ENCODE results near the gene CACNA1C. TPM values are rescaled to one million over a fixed set of nuclear protein-coding genes. Genes with fewer than 3 reads are reported as not detected.

Gene CACNA1C
- total RNA-seq, 1 donor from 2014 or later = 1.3 TPM

DNA sequence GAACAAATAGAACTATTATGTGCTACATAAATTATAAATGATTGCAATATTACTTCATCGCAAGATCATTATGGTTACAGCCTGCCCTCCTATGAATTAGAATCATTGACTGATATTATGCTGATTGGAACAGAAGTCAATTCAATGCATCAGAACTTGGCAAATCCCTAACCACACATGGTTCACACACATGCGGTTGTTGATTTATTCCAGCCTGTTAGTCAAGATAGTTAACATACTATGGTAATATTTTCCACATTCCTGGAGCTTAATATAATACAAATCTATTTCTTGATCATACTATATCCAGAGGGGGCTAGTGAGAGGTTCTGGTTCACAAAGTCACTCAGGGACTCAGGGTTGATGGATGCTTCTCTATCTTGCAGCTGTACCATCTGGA, 9.7 kb upstream of the CACNA1C start:
- H3K36me3 ChIP-seq (ENCODE audit: control insufficient read depth, insufficient read depth, low read length) = no peaks in the 10 kb centered on the region
- DNase-seq (ENCODE audit: low read depth) = no peak
- TF ChIP-seq, protein P1, sequence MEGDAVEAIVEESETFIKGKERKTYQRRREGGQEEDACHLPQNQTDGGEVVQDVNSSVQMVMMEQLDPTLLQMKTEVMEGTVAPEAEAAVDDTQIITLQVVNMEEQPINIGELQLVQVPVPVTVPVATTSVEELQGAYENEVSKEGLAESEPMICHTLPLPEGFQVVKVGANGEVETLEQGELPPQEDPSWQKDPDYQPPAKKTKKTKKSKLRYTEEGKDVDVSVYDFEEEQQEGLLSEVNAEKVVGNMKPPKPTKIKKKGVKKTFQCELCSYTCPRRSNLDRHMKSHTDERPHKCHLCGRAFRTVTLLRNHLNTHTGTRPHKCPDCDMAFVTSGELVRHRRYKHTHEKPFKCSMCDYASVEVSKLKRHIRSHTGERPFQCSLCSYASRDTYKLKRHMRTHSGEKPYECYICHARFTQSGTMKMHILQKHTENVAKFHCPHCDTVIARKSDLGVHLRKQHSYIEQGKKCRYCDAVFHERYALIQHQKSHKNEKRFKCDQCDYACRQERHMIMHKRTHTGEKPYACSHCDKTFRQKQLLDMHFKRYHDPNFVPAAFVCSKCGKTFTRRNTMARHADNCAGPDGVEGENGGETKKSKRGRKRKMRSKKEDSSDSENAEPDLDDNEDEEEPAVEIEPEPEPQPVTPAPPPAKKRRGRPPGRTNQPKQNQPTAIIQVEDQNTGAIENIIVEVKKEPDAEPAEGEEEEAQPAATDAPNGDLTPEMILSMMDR (IDR thresholded peaks at IDR 0.05; ENCODE audit: insufficient read depth, low read length, poor library complexity, severe bottlenecking) = no peak
- peaks cover 8% of the 10 kb centered on the region for H3K27me3 ChIP-seq (ENCODE audit: control insufficient read depth, insufficient read depth, low read length)
- H3K4me3 ChIP-seq (ENCODE audit: low read depth, low read length) = no peak overlapping the region

DNA sequence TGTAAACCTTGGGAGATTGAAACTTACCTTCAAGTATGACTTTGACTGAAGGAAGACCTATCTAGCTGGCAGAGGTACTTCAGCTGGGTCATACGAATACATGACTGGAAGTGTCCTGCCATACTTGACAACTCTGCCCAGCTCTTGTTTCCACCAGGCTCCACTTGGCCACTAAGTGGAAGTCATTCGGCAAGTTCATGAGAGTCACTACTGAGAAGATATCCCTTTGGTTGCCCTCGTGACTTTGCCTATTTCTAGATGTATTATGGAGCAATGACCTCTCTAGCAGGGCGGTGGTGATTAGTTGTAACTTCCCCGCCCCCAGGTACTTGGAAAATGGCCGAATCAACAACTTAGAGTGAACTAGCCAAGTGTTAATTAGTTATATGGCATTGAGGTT, 8.6 kb upstream of the CACNA1C start:
- no peak for DNase-seq (ENCODE audit: low read depth)
- Histone ChIP-seq H3K4me3 (ENCODE audit: low read depth, low read length) (no peak overlapping the region), H3K27me3 (ENCODE audit: control insufficient read depth, insufficient read depth, low read length) (peaks cover 8% of the 10 kb centered on the region), H3K36me3 (ENCODE audit: control insufficient read depth, insufficient read depth, low read length) (no peaks in the 10 kb centered on the region)
- TF ChIP-seq, protein P1 (IDR thresholded peaks at IDR 0.05; ENCODE audit: insufficient read depth, low read length, poor library complexity, severe bottlenecking) = no peak

DNA sequence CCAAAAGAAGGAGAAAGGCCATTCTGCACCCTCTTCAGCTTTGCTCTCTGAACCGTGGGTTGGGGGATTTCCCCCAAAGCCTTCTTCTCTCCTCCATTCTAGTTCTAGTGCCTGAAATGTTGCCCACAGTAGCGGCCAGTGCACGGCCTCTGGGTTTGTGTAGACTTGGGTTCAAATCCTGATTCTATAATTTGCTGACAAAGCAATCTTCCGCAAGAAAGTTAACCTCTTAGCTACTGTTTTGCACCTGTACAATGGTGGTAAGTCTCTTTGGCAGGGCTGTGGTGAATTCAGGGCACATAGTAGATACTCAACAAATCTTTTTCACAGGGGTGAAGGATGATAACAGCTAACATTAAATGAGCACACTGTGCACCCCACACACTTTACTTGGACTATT, 5.8 kb upstream of the CACNA1C start:
- TF ChIP-seq, protein P1 (IDR thresholded peaks at IDR 0.05; ENCODE audit: insufficient read depth, low read length, poor library complexity, severe bottlenecking) = no peak
- H3K4me3 ChIP-seq (ENCODE audit: low read depth, low read length) = no peak overlapping the region
- no peaks in the 10 kb centered on the region for H3K36me3 ChIP-seq (ENCODE audit: control insufficient read depth, insufficient read depth, low read length)
- DNase-seq (ENCODE audit: low read depth) = no peak
- H3K27me3 ChIP-seq (ENCODE audit: control insufficient read depth, insufficient read depth, low read length) = peaks cover 18% of the 10 kb centered on the region

DNA sequence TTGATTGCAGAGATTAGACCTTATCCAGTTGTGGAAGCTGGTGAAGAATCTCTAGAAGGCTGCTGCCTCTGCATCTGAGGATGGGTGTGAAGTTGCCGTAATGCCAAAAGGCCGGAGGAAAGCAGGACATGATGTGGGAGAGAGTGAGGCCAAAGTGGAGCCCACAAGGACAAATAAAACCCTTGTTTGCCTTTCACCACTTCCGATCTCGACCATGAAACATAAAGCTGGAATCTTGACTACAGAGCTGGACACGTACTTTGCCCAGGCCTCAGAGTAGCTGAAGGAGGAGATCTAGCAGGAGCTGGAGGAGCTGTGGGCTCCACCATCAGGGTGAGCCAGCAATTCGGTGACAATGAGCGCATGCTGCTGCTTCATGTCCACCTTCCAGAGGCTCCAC, 5.0 kb upstream of the CACNA1C start:
- DNase-seq (ENCODE audit: low read depth) = no peak
- no peak overlapping the region for H3K4me3 ChIP-seq (ENCODE audit: low read depth, low read length)
- peaks cover 21% of the 10 kb centered on the region for H3K27me3 ChIP-seq (ENCODE audit: control insufficient read depth, insufficient read depth, low read length)
- TF ChIP-seq, protein P1 (IDR thresholded peaks at IDR 0.05; ENCODE audit: insufficient read depth, low read length, poor library complexity, severe bottlenecking) = no peak
- H3K36me3 ChIP-seq (ENCODE audit: control insufficient read depth, insufficient read depth, low read length) = no peaks in the 10 kb centered on the region

DNA sequence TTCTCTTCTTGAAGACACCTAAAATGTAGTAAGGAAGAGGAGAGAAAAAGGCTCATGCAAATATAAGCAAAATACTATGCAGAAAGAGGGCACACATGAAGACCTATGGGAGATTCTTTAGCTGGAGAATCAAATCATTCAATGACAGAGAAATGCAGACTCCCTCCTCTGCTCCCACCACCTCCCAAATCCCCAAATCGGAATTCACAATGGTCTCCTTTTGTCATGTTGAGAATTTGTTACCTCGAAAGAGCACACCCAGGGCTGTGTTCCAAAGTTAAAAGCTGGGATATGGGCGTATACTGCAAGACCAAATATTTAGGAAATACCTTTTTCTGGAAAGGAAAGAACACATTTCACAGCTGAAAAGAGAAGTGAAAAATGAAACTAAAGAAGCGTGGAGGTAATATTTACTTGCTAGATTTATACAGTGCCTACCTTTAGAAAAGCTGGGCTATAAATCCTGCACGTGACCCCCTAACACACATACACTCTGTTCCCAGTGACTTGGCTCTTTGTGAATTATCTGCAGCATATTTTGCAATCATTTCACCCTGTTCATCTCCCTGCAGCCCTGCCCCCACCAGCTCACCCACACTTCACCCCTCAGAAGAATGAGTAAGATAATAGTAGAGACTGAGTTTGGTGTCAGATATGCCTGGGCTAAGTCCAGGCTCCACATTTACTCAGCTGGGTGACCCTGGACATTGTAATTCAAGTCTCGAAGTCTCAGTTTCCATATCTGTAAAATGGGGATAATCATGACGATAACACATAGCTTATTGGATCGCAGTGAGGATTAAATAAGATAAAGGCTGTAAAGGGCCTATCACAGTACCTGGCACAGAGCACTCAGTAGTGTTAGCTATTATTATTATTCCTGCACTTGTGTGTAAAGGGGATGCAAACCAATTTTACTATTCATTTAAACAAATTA, 2.9 kb upstream of the CACNA1C start:
- TF ChIP-seq, protein P1 (IDR thresholded peaks at IDR 0.05; ENCODE audit: insufficient read depth, low read length, poor library complexity, severe bottlenecking) = no peak
- DNase-seq (ENCODE audit: low read depth) = no peak
- H3K27me3 ChIP-seq (ENCODE audit: control insufficient read depth, insufficient read depth, low read length) = peaks cover 39% of the 10 kb centered on the region
- no peaks in the 10 kb centered on the region for H3K36me3 ChIP-seq (ENCODE audit: control insufficient read depth, insufficient read depth, low read length)
- H3K4me3 ChIP-seq (ENCODE audit: low read depth, low read length) = no peak overlapping the region

Measured in kidney epithelial cell (primary cell).